GM18520 (cell line): ENCODE results near the gene CLIC3.

Source experiments
- ATAC-seq: cut with Tn5 transposase; IDR thresholded peaks from one replicate; pipeline ENCODE4 v1.9.1; 2021; ENCODE audit not compliant: unreplicated experiment

The CLIC3 gene

DNA sequence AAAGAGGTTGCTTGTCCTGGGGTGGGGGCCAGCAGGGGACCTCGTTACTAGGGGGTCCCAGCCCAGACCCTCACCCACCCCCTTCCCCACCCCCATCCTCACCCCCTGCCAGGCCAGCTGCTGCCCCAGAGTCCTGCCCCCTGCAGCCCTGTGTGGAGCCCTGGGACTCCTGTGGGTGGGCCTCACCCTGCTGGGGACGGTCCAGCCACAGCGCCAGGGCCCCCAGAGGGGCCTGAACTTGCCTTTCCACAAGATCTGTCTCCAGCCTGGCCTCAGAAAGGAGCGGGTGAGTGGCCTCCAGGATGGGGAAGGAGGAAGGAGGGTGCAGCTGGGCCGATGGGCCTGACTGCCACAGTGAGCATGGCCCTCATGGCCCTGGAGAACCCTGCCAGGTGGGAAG is 26.6 kb downstream of the CLIC3 start:
- no peak for ATAC-seq

DNA sequence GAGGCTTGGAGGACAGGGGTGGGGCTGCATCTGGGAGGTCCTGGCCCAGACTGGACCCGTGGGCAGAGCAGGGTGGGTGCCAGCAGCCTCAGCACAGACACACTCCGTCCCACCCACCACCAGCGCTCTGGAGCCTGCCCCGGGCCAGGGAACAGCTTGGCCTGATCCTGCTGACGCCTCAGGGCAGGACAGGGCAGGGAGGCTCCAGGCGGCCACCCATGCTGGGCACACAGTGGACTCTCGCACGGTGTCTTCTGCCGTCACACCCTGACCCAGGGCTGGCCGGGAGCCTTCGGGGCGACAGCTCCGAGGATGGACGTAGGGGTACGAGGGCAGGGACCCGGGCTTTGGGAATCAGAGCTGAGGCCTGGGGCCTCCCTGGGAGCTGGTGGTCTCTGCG is 27.2 kb downstream of the CLIC3 start:
- no peak for ATAC-seq

- no peak for ATAC-seq
These were observed 27.8 kb downstream of the CLIC3 start for GRCh38 chr9:136968333-136969127.

GRCh38 chr9:136965771-136966484 is 30.4 kb downstream of the CLIC3 start:
- ATAC-seq = no peak

DNA sequence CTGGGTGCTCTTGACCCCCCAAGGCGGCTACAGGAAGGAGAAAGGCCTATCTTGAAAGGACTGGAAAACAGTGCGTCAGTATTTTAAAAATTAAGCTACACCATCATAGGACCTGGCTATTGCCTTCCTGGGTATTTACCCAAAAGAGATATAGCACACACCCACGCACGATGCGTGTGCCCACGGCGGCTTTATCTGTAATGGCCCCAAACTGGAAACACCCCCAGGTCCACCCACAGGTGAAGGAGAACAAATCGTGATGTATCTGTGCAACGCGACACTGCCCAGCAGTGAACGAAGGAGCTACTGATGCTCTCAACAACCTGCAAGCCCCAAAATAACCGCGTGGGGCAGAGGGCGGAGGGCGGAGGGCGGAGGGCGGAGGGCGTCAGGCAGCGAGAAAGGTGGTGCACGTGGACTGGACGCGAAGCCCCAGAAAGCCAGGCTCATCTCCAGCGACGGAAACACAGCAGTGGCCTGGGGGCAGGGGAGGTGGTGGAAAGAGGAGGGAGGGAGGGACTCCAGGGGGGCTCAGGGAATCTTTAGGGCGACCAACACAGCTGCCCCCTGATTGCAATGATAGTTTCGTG is 31.4 kb downstream of the CLIC3 start:
- ATAC-seq = no peak

- no peak for ATAC-seq
These were observed 32.1 kb downstream of the CLIC3 start for GRCh38 chr9:136964171-136964689.

DNA sequence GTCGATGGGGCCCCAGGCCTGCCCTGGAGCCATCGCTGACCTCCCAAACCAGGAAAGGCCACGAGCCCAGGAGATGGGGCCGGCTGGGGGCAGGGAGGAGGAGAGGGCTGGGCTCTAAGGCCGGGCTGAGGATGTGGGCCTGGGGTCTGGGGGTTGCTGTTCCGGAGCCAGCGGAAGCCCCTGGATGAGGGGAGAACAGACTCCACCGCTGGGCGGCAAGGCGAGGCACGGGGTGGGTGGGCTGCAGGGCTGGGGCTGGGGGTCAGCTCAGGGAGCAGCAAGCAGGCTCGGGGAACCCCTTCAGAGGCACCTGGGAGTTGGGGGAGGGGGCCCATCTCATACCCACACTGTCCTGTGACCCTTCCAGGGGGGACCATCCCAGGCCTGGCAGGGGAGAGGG is 32.6 kb downstream of the CLIC3 start:
- ATAC-seq = no peak

DNA sequence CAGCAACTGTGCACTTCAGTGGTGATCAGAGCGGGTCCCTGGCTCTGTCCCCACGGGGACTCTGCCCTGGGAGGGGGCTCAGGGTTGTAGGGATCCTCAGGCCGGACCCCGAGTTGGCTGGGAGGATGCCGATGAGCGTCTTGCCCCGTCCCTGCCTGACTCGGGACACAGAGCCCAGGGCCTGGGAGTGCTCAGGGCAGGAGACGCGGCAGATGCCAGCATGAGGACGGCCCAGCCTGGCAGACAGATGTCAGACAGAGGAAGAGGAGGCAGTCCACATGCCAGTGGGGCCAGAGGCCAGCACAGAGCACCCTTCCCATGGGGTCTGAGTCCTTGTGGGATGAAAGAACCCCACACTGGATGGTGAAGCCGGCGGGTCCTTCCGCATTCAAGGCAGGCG is 33.0 kb downstream of the CLIC3 start:
- no peak for ATAC-seq

DNA sequence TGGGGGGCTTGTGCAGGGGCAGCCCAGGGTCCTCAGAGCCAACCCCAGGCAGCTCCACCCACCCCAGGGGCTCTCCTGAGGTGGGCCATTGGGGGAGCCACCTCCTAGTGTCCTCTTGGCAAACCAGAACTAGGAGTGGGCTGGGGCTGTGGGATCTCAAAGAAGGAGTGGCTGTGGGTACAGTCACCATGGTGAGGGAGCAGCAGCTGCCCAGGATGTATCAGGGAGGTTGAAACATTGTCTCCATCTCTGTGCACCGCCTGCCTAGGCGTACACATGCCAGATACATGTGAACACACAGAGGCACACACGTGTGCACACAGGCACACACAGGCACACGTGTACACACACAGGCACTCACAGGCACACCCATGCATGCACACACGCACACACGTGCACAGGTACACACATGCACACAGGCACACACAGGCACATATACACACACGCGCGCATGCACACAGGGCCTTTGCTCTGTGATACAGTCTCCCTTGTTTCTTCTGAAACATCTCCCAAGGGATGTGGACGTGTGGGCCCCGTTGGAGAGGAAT is 33.6 kb downstream of the CLIC3 start:
- ATAC-seq = no peak

- no peak for ATAC-seq
These were observed 34.2 kb downstream of the CLIC3 start for GRCh38 chr9:136962163-136962562.

GRCh38 chr9:136961279-136962065 is 34.9 kb downstream of the CLIC3 start:
- ATAC-seq = no peak

DNA sequence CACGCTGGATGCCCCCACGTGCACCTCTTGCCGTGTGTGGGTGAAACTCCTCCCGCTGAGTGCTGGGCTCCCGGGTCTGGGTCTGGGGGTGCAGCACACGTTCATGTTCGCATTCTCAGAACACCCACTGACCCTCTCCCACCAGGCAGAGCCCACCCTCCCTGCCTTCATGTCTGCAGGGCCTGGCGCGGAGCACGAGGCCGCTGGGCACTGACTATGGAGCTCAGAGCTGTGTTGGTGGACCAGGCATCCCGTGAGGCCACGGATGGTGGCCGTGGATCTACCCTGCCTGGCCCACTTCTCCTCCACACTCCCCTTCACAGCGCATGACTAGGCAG is 35.5 kb downstream of the CLIC3 start:
- no peak for ATAC-seq

DNA sequence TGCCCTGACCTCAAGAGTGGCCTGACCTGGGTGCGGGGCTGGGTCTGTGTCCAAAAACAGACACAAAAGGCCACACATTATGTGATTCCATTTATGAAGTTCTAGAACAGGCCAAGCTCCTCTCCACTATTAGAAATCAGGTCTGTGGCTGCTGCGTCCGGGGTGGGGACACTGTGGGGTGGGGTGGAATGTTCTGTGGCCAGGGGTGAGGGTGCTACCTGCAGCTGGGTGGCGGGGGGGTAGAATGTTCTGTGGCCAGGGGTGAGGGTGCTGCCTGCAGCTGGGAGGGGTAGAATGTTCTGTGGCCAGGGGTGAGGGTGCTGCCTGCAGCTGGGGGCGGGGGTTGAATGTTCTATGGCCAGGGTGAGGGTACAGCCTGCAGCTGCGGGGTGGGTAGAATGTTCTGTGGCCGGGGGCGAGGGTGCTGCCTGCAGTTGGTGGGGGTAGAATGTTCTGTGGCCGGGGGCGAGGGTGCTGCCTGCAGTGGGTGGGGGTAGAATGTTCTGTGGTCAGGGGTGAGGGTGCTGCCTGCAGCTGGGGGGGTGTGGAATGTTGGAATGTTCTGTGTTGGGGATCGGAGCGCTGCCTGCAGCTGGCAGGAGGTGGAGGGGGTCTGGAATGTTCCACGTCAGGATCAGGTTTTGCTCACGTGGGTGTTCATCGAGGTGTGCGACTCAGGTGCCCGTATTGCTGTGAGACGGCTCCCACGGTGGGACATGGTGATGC is 36.0 kb downstream of the CLIC3 start:
- no peak for ATAC-seq

- ATAC-seq = no peak
These were observed 37.2 kb downstream of the CLIC3 start for GRCh38 chr9:136958898-136959850.

GRCh38 chr9:136958473-136958872 is 37.9 kb downstream of the CLIC3 start:
- ATAC-seq = no peak

DNA sequence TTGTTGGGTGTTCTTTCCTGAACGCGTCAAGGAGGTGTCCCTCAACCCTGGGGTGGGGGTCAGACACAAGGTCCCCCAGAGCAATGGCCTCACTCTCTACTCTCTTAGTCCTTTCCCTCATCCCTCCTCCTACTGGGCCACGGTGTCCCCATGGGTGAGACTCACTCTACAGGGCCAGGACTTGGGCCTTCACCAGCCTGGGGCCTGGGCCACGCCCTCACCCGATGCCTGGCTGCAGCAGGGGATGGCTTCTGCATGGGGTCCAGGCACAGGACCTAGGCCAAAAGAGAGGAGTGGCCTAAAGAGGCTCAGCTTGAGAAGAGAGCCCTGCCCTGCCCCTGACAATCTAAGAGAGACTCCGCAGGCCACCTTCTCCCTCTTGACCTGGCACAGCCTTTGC is 38.5 kb downstream of the CLIC3 start:
- ATAC-seq = no peak

DNA sequence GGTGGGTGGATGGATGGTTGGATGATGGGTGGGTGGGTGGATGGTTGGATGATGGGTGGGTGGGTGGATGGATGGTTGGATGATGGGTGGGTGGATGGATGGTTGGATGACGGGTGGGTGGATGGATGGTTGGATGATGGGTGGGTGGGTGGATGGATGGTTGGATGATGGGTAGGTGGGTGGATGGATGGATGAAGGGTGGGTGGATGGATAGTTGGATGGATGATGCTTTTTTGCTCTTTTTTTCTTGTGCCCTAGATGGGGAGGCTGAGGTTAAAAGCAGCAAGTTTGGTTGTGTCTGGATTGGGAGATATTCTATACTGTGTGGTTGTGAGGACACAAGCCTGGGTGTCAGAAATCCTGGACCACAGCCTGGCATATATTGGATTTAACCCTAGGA is 38.9 kb downstream of the CLIC3 start:
- ATAC-seq = no peak

DNA sequence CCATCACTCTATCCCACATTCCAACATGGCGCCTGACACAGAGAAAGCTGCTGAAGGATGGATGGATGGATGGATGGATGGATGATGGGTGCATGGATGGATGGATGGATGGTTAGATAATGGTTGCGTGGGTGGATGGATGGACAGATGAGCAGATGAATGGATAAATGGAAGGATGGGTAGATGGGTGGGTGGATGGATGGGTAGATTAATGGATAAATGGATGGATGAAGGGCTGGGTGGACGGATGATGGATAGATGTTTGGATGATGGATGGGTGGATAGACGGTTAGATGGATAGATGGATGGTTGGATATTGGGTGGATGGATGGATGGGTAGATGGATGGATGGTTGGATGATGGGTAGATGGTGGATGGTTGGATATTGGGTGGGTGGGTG is 39.8 kb downstream of the CLIC3 start:
- ATAC-seq = no peak

GRCh38 chr9:136955943-136956335 is 40.4 kb downstream of the CLIC3 start:
- ATAC-seq = no peak
